Subcutaneous abdominal adipose tissue (tissue), 5 donors: Measurements from ENCODE around the gene PSMG3.

Experiments
- H3K27ac ChIP-seq: one replicate; pipeline ENCODE4 v1.7.0; 2013; ENCODE audit warnings: low read depth, mild to moderate bottlenecking, inconsistent platforms, low read length, moderate library complexity
- H3K27me3 ChIP-seq, 5 donors: one replicate each; pipeline ENCODE4 v1.7.0; 2013; ENCODE audit warnings: low read length in 5 of 5, inconsistent platforms in 1 of 5; ENCODE audit not compliant: control insufficient read depth in 5 of 5, insufficient read depth in 4 of 5
- H3K36me3 ChIP-seq, 5 donors: one replicate each; pipeline ENCODE4 v1.7.0; 2013; ENCODE audit warnings: low read length in 5 of 5; ENCODE audit not compliant: control insufficient read depth in 5 of 5, insufficient read depth in 5 of 5
- H3K4me1 ChIP-seq, 5 donors: one replicate each; pipeline ENCODE4 v1.7.0; 2013; ENCODE audit warnings: low read length in 5 of 5, mild to moderate bottlenecking in 3 of 5, moderate library complexity in 1 of 5; ENCODE audit not compliant: control insufficient read depth in 5 of 5, insufficient read depth in 5 of 5
- H3K4me3 ChIP-seq, 5 donors: one replicate each; pipeline ENCODE4 v1.7.0; 2013; ENCODE audit warnings: low read length in 5 of 5, low read depth in 1 of 5
- H3K9ac ChIP-seq, 5 donors: one replicate each; pipeline ENCODE4 v1.7.0; 2013; ENCODE audit warnings: low read length in 5 of 5, mild to moderate bottlenecking in 4 of 5, moderate library complexity in 3 of 5
- H3K9me3 ChIP-seq, 5 donors: one replicate each; pipeline ENCODE4 v1.7.0; 2013; ENCODE audit warnings: low read length in 5 of 5; ENCODE audit not compliant: control insufficient read depth in 5 of 5
- donor health status: healthy.
- donor health status: healthy.
- donor health status: healthy.
- donor health status: healthy.
- donor health status: healthy.

Gene PSMG3

DNA sequence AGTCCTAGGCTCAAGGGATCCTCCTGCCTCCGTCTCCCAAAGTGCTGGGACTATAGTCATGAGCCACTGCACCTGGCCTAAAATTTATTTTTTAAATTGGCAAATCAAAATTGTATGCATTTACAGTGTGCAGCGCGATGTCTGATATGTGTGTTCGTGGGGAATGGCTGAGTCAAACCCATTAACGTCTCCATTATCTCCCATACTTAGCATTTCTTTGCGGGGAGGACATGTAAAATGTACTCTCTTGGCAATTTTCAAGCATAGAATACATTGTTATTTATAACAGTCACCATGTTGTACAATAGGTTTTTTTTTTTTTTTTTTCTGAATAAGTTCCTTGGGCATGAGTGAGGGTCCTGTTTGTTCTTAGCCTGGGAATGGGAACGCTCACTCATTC lies 17.6 kb downstream of the PSMG3 start:
- Histone ChIP-seq H3K36me3 (no peaks in the 10 kb centered on the region), H3K9me3 (no peaks in the 10 kb centered on the region), H3K27me3 (peaks cover 0 to 5% (median 0%) of the 10 kb centered on the region in 5 donors), H3K27ac (no peak overlapping the region), H3K4me3 (no peak overlapping the region), H3K9ac (no peak overlapping the region), H3K4me1 (peaks cover 0 to 17% (median 15%) of the 10 kb centered on the region in 5 donors)

GRCh38 chr7:1550846-1551155 lies 19.0 kb downstream of the PSMG3 start:
- peaks cover 0 to 19% (median 12%) of the 10 kb centered on the region in 5 donors for H3K4me1 ChIP-seq

DNA sequence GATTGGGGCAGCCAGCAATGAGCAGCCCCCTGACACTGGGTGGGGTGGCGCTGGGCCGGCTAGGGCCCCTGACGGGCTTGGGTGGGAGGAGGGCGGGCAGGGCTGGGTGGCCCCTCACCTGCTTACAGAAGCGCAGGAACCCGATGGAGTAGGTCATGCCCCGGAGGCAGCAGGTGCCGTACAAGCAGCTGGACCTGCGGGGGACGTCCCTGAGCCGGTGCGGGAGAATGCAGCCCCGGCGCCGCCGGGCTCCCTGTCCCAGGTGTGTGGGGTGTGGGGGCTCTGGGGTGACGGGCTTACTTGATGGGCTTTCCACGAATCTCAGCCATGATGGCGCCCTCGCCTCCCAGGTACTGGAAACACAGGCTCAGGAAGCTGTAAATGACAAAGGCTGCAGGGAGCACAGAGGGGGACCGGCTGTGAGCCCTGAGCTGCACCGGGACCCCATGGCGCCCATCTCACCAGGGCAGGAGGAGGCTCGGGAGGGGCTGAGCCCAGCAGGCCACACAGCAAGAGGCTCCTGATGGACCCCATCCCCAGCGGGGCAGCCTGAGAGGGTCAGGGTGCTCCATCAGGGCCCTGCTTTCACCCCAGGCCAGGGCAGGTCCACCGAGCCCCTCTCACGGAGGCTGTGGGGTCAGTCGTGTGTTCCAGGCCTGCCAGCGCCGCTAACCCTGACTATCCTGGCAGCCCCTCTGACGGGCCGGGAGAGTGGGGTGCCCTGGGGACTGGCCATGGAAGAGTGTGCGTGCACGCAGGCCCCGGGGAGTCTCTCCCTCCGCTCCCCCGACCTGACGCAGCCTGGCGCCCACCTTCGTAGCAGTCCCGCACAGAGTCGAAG lies 19.6 kb downstream of the PSMG3 start:
- H3K9ac ChIP-seq = no peak overlapping the region
- no peak overlapping the region for H3K4me3 ChIP-seq
- no peak overlapping the region for H3K27ac ChIP-seq
- no peaks in the 10 kb centered on the region for H3K9me3 ChIP-seq
- H3K36me3 ChIP-seq = no peaks in the 10 kb centered on the region
- peaks cover 0 to 17% (median 9%) of the 10 kb centered on the region in 5 donors for H3K4me1 ChIP-seq
- peaks cover 0 to 6% (median 0%) of the 10 kb centered on the region in 5 donors for H3K27me3 ChIP-seq

More at GRCh38 chr7:1550846-1551155, 19.0 kb downstream of the PSMG3 start:
- Histone ChIP-seq H3K9ac (no peak overlapping the region), H3K27me3 (peaks cover 0 to 6% (median 0%) of the 10 kb centered on the region in 5 donors), H3K4me3 (no peak overlapping the region), H3K9me3 (no peaks in the 10 kb centered on the region), H3K36me3 (no peaks in the 10 kb centered on the region), H3K27ac (no peak overlapping the region)

GRCh38 chr7:1549357-1550004 lies 20.4 kb downstream of the PSMG3 start:
- Histone ChIP-seq H3K9ac (no peak overlapping the region), H3K4me3 (no peak overlapping the region), H3K9me3 (no peaks in the 10 kb centered on the region), H3K27me3 (peaks cover 0 to 6% (median 0%) of the 10 kb centered on the region in 5 donors), H3K36me3 (peaks cover 0 to 2% (median under 1%) of the 10 kb centered on the region in 5 donors), H3K27ac (no peak overlapping the region), H3K4me1 (peaks cover 0 to 14% (median 6%) of the 10 kb centered on the region in 5 donors)

GRCh38 chr7:1548944-1549343 lies 20.9 kb downstream of the PSMG3 start:
- Histone ChIP-seq H3K9ac (no peak overlapping the region), H3K4me1 (peaks cover 0 to 17% (median 10%) of the 10 kb centered on the region in 5 donors), H3K36me3 (peaks cover 0 to 7% (median 4%) of the 10 kb centered on the region in 5 donors)

DNA sequence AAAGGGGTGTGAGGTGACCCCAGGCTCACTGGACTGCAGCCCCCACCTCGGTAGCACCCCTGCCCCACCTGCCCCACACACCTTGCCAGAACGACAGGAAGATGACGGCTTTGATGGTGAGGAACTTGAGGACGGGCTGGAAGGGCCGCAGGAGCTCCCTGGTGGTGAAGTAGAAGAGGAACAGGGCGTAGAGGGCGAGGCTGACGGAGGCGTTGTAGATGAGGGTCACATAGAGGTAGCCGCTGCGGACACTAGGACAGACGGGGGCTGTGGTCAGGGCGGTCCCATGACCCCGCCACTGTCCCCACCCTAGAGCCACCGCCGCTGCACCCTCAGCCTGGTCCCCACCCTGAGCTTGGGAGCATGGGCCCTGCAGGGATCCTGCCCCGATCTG lies 21.4 kb downstream of the PSMG3 start:
- Histone ChIP-seq H3K27me3 (peaks cover 0 to 6% (median 0%) of the 10 kb centered on the region in 5 donors), H3K27ac (no peak overlapping the region), H3K36me3 (peaks cover 0 to 9% (median 4%) of the 10 kb centered on the region in 5 donors), H3K4me1 (peaks cover 0 to 17% (median 11%) of the 10 kb centered on the region in 5 donors), H3K9ac (no peak overlapping the region), H3K4me3 (no peak overlapping the region), H3K9me3 (no peaks in the 10 kb centered on the region)

More at GRCh38 chr7:1548944-1549343, 20.9 kb downstream of the PSMG3 start:
- Histone ChIP-seq H3K9me3 (no peaks in the 10 kb centered on the region), H3K27ac (no peak overlapping the region), H3K4me3 (no peak overlapping the region), H3K27me3 (peaks cover 0 to 6% (median 0%) of the 10 kb centered on the region in 5 donors)

DNA sequence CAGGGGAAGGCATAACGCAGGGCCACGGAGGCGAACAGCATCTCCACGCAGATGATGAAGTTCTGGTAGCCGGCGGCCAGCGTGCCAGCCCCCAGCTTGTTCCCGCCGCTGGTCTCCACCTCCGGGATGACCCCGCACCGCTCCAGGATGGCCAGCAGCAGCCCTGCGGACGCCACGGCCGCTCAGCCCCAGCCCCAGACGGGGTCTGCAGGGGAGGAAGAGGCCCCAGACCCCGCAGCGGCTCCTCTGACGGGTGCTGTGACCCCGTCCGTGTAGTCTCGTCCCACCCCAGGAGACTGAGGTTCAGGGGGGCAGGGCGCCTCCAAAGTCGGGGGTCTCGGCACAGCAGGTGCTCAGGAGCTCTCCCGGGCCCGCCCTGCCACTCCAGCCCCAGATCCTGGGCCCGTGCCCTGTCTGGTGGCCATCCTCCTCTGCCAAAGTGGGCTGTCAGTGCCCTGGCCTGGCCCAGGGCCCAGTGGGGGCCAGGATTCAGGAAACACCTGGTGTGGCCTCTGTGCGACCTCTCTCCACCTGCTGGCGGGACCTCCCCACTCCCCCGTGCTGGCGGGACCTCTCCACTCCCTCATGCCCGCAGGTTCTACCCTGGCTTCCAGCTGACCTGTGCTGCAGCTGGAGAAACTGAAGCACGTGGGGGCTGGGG lies 21.9 kb downstream of the PSMG3 start:
- no peak overlapping the region for H3K9ac ChIP-seq
- H3K4me1 ChIP-seq = peaks cover 0 to 17% (median 12%) of the 10 kb centered on the region in 5 donors
- no peak overlapping the region for H3K4me3 ChIP-seq
- H3K9me3 ChIP-seq = no peaks in the 10 kb centered on the region
- H3K27ac ChIP-seq = no peak overlapping the region
- peaks cover 0 to 6% (median 0%) of the 10 kb centered on the region in 5 donors for H3K27me3 ChIP-seq
- peaks cover 0 to 12% (median 4%) of the 10 kb centered on the region in 5 donors for H3K36me3 ChIP-seq

- H3K36me3 ChIP-seq = peaks cover 0 to 15% (median 7%) of the 10 kb centered on the region in 5 donors
Measured at GRCh38 chr7:1546909-1547776, 22.7 kb downstream of the PSMG3 start.

DNA sequence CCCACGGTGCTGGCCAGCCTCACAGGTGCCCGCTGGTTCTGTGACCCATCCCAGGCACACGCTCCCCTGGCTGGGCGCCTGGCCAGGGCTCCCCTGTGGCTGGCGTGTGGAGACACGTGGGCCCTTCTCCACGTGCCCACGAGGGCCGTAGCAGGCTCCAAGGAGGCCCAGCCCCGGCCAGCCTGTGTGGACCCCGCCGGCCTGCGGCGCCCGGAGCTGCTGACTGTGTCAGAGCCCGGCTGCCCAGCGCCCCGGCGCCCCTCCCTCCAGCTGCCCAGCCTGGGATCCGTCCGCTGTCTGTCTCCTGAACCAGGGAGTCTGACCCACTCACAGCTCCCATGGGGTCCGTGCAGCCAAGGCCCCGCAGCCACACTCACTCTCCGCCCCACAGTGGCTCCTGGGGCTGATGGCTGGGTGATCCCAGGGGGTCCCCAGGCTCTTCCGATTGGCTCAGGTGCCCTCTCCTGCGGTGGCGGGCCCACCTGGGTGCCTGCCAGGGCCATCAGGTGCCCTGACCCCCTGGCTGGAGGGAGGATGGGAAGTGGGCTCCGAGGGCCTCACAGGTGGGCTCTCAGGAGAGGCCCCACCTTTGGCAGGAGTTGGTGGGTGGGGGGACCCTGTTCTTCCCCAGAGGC lies 23.4 kb downstream of the PSMG3 start:
- H3K9me3 ChIP-seq = no peaks in the 10 kb centered on the region
- H3K9ac ChIP-seq = no peak overlapping the region
- peaks cover 0 to 17% (median 12%) of the 10 kb centered on the region in 5 donors for H3K4me1 ChIP-seq
- peaks cover 0 to 22% (median 12%) of the 10 kb centered on the region in 5 donors for H3K36me3 ChIP-seq
- no peak overlapping the region for H3K27ac ChIP-seq
- no peak overlapping the region for H3K4me3 ChIP-seq
- H3K27me3 ChIP-seq = peaks cover 0 to 6% (median 0%) of the 10 kb centered on the region in 5 donors

More at GRCh38 chr7:1546909-1547776, 22.7 kb downstream of the PSMG3 start:
- peaks cover 0 to 17% (median 12%) of the 10 kb centered on the region in 5 donors for H3K4me1 ChIP-seq
- no peak overlapping the region for H3K27ac ChIP-seq
- H3K27me3 ChIP-seq = peaks cover 0 to 6% (median 0%) of the 10 kb centered on the region in 5 donors
- no peak overlapping the region for H3K9ac ChIP-seq
- H3K4me3 ChIP-seq = no peak overlapping the region
- H3K9me3 ChIP-seq = no peaks in the 10 kb centered on the region
